Measurements from ENCODE around the gene GALNT12. TPM values are rescaled to one million over a fixed set of nuclear protein-coding genes. Genes with fewer than 3 reads are reported as not detected.

GALNT12 gene
- total RNA-seq, 1 experiment from 2014 or later, result 52.9 TPM

GRCh38 chr9:98771209-98771874 lies 36.1 kb upstream of the GALNT12 start:
- Histone ChIP-seq H3K4me3 (no peak overlapping the region), H3K4me2 (no peak overlapping the region), H4K20me1 (ENCODE audit: insufficient read depth) (no peaks in the 10 kb centered on the region), H3K27me3 (ENCODE audit: insufficient read depth, low read depth) (no peaks in the 10 kb centered on the region), H3K9me3 (ENCODE audit: insufficient read depth, low read depth) (no peaks in the 10 kb centered on the region), H3K79me2 (ENCODE audit: low read depth) (no peaks in the 10 kb centered on the region), H3F3A (ENCODE audit: insufficient read depth, low read depth) (peaks cover 4% of the 10 kb centered on the region), H3K4me1 (replicated peaks; ENCODE audit: insufficient read depth) (peaks cover 12% of the 10 kb centered on the region), H3K36me3 (ENCODE audit: low read depth) (peaks cover 26% of the 10 kb centered on the region), H2AFZ (no peak overlapping the region), H3K9me2 (ENCODE audit: insufficient read depth) (no peaks in the 10 kb centered on the region), H3K27ac (no peak overlapping the region)
- CTCF ChIA-PET, result no interaction called here
- no peak for DNase-seq
- POLR2A ChIA-PET (ENCODE audit: unreplicated experiment), result no interaction called here
- TF ChIP-seq CTCF (conservative IDR thresholded peaks at IDR 0.05) (no peak), EZH2 (IDR thresholded peaks at IDR 0.05; ENCODE audit: low read depth) (no peak)
- no TSS peak for BruUV-seq (replicated peaks)
- intact Hi-C loops (cut with micrococcal nuclease; ENCODE audit: unreplicated experiment), result no loop called here

- ChIA-PET POLR2A (ENCODE audit: unreplicated experiment) (no interaction called here), CTCF (no interaction called here)
- H3F3A ChIP-seq (ENCODE audit: insufficient read depth, low read depth), result peaks cover 4% of the 10 kb centered on the region
- no peaks in the 10 kb centered on the region for H3K9me3 ChIP-seq (ENCODE audit: insufficient read depth, low read depth)
- H4K20me1 ChIP-seq (ENCODE audit: insufficient read depth), result no peaks in the 10 kb centered on the region
- TF ChIP-seq EZH2 (IDR thresholded peaks at IDR 0.05; ENCODE audit: low read depth) (no peak), CTCF (conservative IDR thresholded peaks at IDR 0.05) (no peak)
- H3K36me3 ChIP-seq (ENCODE audit: low read depth), result peaks cover 26% of the 10 kb centered on the region
- intact Hi-C loops (cut with micrococcal nuclease; ENCODE audit: unreplicated experiment), result no loop called here
- H3K4me1 ChIP-seq (replicated peaks; ENCODE audit: insufficient read depth), result peaks cover 12% of the 10 kb centered on the region
- no peaks in the 10 kb centered on the region for H3K9me2 ChIP-seq (ENCODE audit: insufficient read depth)
- no peak overlapping the region for H3K27ac ChIP-seq
- no TSS peak for BruUV-seq (replicated peaks)
- no peak for DNase-seq
- H3K27me3 ChIP-seq (ENCODE audit: insufficient read depth, low read depth), result no peaks in the 10 kb centered on the region
- no peak overlapping the region for H3K4me3 ChIP-seq
- no peak overlapping the region for H2AFZ ChIP-seq
- no peaks in the 10 kb centered on the region for H3K79me2 ChIP-seq (ENCODE audit: low read depth)
- no peak overlapping the region for H3K4me2 ChIP-seq
These were observed 34.9 kb upstream of the GALNT12 start for GRCh38 chr9:98772364-98773155.

- H3F3A ChIP-seq (ENCODE audit: insufficient read depth, low read depth), result peaks cover 7% of the 10 kb centered on the region
- BruUV-seq (replicated peaks), result no TSS peak
- no peaks in the 10 kb centered on the region for H3K9me3 ChIP-seq (ENCODE audit: insufficient read depth, low read depth)
- intact Hi-C loops (cut with micrococcal nuclease; ENCODE audit: unreplicated experiment), result no loop called here
- H3K36me3 ChIP-seq (ENCODE audit: low read depth), result peaks cover 26% of the 10 kb centered on the region
- TF ChIP-seq EZH2 (IDR thresholded peaks at IDR 0.05; ENCODE audit: low read depth), result no peak
- no peak for TF ChIP-seq CTCF (conservative IDR thresholded peaks at IDR 0.05)
- no peaks in the 10 kb centered on the region for H3K79me2 ChIP-seq (ENCODE audit: low read depth)
- DNase-seq, result no peak
- H3K27me3 ChIP-seq (ENCODE audit: insufficient read depth, low read depth), result no peaks in the 10 kb centered on the region
- peaks cover 15% of the 10 kb centered on the region for H3K4me1 ChIP-seq (replicated peaks; ENCODE audit: insufficient read depth)
- CTCF ChIA-PET, result no interaction called here
- H4K20me1 ChIP-seq (ENCODE audit: insufficient read depth), result no peaks in the 10 kb centered on the region
- H3K4me2 ChIP-seq, result no peak overlapping the region
- H3K4me3 ChIP-seq, result no peak overlapping the region
- H2AFZ ChIP-seq, result no peak overlapping the region
- POLR2A ChIA-PET (ENCODE audit: unreplicated experiment), result no interaction called here
- H3K27ac ChIP-seq, result no peak overlapping the region
- H3K9me2 ChIP-seq (ENCODE audit: insufficient read depth), result no peaks in the 10 kb centered on the region
These were observed 33.7 kb upstream of the GALNT12 start for GRCh38 chr9:98773721-98774120.

All from PC-9 (cell line).